HFF-Myc (cell line): Measurements from ENCODE around the gene FAF1.

Experiments used
- DNase-seq: peaks from one replicate; pipeline ENCODE4 v3.0.0-alpha.2; 2011; ENCODE audit warnings: low read depth; ENCODE audit errors: extremely low read depth
- H3K4me3 ChIP-seq: replicated peaks from 2 replicates; pipeline ENCODE4 v1.5.1; 2011; ENCODE audit warnings: low read depth, mild to moderate bottlenecking, control low read depth, low read length
- TF ChIP-seq, protein P1 (sequence below): IDR thresholded peaks from 2 replicates; pipeline ENCODE4 v1.5.1; 2012; ENCODE audit warnings: mild to moderate bottlenecking, low read depth, low read length, control low read depth; ENCODE audit errors: missing control alignments

The FAF1 gene

DNA sequence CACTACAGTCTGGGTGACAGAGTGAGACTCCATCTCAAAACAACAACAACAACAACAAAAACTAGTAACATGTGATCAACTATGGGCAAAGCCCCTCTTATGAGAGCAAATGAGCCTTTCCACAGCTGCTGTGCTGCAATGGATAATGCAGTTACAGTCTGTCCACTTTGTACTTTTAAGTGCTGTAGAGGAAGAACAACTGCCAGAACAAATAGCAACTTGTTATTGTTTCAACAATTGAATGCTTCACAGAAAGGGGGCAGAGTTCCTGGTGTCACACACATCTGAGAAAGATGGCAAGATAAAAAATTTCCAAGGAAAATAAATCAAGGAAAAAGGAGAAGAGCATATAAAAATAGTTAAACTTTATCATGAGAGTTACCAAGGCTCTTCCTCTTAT is 293.2 kb downstream of the FAF1 start:
- DNase-seq: no peak
- no peak overlapping the region for H3K4me3 ChIP-seq
- TF ChIP-seq, protein P1, sequence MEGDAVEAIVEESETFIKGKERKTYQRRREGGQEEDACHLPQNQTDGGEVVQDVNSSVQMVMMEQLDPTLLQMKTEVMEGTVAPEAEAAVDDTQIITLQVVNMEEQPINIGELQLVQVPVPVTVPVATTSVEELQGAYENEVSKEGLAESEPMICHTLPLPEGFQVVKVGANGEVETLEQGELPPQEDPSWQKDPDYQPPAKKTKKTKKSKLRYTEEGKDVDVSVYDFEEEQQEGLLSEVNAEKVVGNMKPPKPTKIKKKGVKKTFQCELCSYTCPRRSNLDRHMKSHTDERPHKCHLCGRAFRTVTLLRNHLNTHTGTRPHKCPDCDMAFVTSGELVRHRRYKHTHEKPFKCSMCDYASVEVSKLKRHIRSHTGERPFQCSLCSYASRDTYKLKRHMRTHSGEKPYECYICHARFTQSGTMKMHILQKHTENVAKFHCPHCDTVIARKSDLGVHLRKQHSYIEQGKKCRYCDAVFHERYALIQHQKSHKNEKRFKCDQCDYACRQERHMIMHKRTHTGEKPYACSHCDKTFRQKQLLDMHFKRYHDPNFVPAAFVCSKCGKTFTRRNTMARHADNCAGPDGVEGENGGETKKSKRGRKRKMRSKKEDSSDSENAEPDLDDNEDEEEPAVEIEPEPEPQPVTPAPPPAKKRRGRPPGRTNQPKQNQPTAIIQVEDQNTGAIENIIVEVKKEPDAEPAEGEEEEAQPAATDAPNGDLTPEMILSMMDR: no peak

DNA sequence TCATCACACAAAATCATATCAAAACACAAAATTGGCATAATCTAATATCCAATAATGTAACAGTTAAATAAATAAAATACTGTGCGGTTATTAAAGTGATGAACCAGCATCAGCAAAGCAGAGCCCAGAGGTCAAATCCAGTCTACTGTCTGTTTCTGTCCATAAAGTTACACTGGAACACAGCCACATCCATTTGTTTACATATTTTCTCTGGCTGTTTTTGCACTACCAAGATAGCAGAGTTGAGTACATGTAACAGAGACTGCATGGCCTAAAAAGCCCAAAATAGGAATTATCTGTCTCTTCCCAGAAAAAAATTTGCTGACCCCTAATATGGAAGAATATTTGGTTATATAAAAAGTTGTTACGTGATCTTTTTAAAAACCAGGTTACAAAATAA is 294.7 kb downstream of the FAF1 start:
- no peak overlapping the region for H3K4me3 ChIP-seq
- no peak for DNase-seq
- TF ChIP-seq, protein P1: no peak

DNA sequence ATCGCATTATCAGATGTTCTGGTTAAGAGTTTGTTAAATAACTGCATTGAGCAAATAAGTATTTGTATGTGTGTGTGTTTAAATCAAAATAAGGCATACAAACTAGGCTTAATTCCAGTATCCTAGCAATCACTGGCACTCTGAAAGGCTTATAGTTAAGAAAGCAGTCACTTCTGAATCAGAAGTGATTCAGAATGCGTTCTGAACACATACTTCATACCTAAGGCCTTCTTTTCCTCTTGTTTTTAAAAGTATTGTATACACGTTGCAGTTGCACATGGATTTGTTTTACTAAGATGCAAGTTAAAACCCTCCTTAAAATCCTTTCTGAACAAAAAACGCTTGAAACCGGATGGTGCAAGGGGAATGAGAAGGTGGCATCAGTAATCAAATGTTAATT is 298.4 kb downstream of the FAF1 start:
- H3K4me3 ChIP-seq: no peak overlapping the region
- DNase-seq: no peak
- TF ChIP-seq, protein P1: no peak

DNA sequence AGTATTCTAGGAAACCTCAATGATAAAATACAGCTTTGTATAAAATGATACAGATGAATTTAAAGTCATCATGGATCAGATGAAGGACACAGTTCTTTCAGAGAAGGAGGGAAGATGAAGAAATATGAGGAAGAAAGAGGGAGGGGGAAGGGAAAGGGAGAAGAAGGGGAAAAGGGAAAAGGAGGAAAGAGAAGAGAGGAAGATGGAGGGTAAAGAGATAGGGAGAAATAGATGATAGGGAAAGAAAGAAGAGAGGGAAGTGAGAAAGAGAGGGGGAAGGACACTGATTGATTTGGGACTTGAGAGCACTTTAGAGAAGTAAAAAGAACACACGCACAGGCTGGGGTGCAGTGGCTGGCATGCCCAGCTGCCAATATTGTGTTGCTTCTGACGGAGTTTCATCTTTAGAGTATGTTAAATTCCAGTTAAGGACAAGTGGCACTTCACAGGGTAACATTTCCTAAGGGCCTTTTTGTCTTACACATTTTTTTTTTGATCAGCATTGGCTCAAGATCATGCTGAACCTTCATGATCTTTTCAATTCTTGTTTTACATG is 300.9 kb downstream of the FAF1 start:
- no peak for DNase-seq
- H3K4me3 ChIP-seq: no peak overlapping the region
- TF ChIP-seq, protein P1: no peak

- H3K4me3 ChIP-seq: no peak overlapping the region
- DNase-seq: no peak
- TF ChIP-seq, protein P1: no peak
These were observed 301.5 kb downstream of the FAF1 start for GRCh38 chr1:50658459-50659076.

- TF ChIP-seq, protein P1: no peak
- no peak overlapping the region for H3K4me3 ChIP-seq
- DNase-seq: no peak
These were observed 303.1 kb downstream of the FAF1 start for GRCh38 chr1:50656931-50657330.
